A549 treated with Mapracorat at 1 μM for 4 hours (cell line): ENCODE data around the gene ERMAP. TPM values are rescaled to one million over a fixed set of nuclear protein-coding genes. Genes with fewer than 3 reads are reported as not detected.

ENCODE experiments used
- total RNA-seq: library from RNA; stranded (reverse); fragments of 200-300 nt; extraction: Qiagen RNA extraction; gene quantifications from 5 replicates; pipeline ENCODE4 v1.2.3, GENCODE V29; 2022

Gene ERMAP
- 3.4 to 4.3 TPM (median 3.6 TPM) in 5 replicates for total RNA-seq

GRCh38 chr1:42816585-42817439 lies at the start of gene ERMAP, which contains the start of gene SVBP:
TSS of gene ERMAP (plus strand) at chr1:42817122. CDS start at chr1:42830449, 13,327 bp downstream.
TSS of gene SVBP (minus strand) at chr1:42817397. CDS start at chr1:42816544, 853 bp downstream.

DNA sequence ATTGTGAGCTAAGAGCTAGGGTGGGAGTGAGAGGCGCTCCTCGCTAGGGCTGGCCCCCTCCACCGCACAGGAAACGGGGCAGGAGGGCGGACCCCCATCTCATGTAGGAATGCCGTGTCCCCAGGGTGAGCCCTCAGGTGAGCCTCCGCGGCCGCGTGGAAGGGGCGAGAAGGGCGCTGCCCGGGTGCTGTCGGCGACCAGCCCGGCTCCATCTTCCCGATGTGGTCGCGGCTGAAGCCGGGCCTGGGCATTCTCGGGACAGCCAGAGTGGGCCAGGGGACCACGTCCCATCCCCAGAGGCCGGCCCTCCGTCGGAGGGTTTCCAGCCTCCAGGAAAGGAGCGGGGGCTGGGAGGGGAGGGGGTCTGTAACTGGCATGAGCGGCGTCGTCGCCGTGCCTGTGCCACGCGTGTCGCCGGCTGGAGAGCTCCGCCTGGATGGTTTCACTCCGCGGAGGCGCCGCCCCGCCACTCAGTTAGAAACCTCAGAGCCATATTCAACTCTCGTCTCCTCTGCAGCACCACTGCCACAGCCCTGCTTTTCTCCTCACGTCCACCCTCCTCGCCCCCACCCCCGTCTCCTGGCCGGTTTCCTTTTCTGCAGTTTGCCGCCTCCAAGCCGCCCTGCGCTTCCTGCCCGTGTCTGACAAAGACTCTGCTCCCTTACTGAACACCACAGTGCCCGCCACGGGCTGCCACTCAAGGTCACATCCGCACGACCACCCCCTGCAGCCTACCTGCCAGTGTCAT lies 31.8 kb upstream of the ERMAP start, which contains the start of gene TMEM269:
TSS of gene TMEM269 (plus strand) at position 46 of the 748 bp plus-strand sequence. CDS start 4,903 bp downstream, outside the sequence.

DNA sequence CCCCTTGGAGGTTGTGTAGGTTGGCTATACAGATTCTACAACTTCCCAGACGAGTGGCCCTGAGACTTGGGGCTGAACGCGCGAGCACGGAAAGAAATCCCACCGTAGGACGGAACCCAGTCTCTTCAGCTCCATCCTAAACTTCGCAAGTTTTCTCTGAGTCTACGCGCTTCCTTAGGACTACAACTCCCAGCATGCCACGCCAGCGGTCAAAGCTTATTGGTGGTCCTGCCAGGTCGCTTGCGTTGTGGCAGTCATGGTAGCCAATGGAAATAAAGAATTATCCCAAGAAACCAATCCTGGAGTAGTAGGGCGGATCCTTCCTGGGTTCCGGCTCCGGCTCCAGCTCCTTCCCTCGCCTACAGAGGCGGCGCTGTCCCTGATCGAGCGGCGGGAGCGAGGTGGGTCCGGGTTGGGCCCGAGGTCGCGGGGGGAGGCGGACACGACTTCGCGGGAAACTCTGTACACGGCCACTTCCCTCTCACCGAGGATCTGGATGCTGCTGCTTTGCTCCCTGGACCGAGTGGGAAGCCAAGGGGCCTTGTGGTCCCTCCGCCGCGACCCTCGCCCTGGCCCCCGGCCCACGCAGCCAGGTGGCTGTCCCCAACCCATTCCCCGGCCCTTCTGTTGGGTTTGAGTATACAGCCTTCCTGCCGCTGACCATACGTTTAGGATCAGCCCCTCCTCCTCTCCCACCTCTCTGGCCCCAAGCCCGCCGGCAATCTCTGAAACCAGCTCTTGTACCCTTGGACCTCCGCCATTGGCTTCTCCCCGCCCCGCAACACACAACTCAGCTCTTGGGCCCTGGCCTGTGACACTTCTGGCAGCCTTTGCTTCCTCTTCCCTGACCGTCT lies 29.6 kb downstream of the ERMAP start, which contains the start of gene ZNF691:
TSS of gene ZNF691 (plus strand) at position 357 of the 854 bp plus-strand sequence. CDS start 3,046 bp downstream, outside the sequence.

Other genes starting within 250 kb of the ERMAP start
- gene PPIH, start 158.7 kb upstream of the ERMAP start, total RNA-seq: 58.6 to 73.0 TPM (median 63.3 TPM) in 5 replicates
- gene YBX1, start 134.7 kb upstream of the ERMAP start, total RNA-seq: 734 to 809 TPM (median 780 TPM) in 5 replicates
- not detected in 5 replicates for gene CLDN19, start 76.9 kb upstream of the ERMAP start, total RNA-seq
- 24.9 to 32.8 TPM (median 31.5 TPM) in 5 replicates for gene P3H1, start 50.1 kb upstream of the ERMAP start, total RNA-seq
- gene C1orf50, start 49.9 kb upstream of the ERMAP start, total RNA-seq: 3.2 to 4.6 TPM (median 3.9 TPM) in 5 replicates
- 0.06 to 0.32 TPM (median 0.12 TPM) in 4 of 5 replicates, not detected in the other for gene TMEM269, start 32.1 kb upstream of the ERMAP start, total RNA-seq
- gene SVBP, start 275 bp downstream of the ERMAP start, total RNA-seq: 13.4 to 16.0 TPM (median 15.0 TPM) in 5 replicates
- gene ZNF691, start 29.5 kb downstream of the ERMAP start, total RNA-seq: 6.0 to 7.9 TPM (median 6.5 TPM) in 5 replicates
- 96.1 to 110 TPM (median 100 TPM) in 5 replicates for gene SLC2A1, start 141.7 kb downstream of the ERMAP start, total RNA-seq